ENCODE measurements around the gene ADAM33.

GRCh38 chr20:3691306-3691705 is 9.5 kb upstream of the ADAM33 start:
- TF ChIP-seq CTCF (conservative IDR thresholded peaks at IDR 0.05; ENCODE audit: low read depth in 2 of 2): no peak
- no peak for TF ChIP-seq POLR2AphosphoS5 (IDR thresholded peaks at IDR 0.05; ENCODE audit: low read depth)
- no peak for TF ChIP-seq EZH2phosphoT487 (IDR thresholded peaks at IDR 0.05; ENCODE audit: unreplicated experiment)
- TF ChIP-seq NANOG (IDR thresholded peaks at IDR 0.05; ENCODE audit: borderline replicate concordance): no peak
- TF ChIP-seq REST (IDR thresholded peaks at IDR 0.05; ENCODE audit: unreplicated experiment): no peak
